Measurements from ENCODE around the gene ADGRB2.

The ADGRB2 gene

DNA sequence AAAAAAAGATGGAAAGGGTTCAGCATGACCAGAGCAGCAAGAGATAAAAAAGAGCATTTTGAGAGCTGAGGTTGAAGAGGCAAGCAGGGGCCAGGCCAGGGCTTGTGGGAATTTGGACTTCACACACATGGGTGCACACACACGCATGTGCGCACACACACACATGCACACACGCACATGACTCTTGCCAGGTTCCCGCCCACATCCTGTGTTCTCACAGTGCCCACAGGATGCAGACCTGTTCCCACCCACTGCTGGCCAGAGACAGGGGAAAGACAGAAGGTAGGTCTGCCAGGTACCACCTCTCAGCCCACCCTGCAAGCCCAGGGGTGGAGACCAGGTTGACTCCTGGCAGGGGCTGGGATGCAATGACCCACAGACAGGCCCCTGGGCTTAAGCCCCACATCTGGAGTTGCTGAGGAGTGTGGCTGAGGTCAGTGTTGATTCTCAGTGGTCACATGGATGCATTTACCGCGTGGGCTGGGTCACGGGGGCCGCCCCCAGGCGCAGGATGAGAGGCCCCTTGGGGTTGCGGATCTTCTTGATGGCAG, 64.7 kb downstream of the ADGRB2 start:
- no peak for DNase-seq

DNA sequence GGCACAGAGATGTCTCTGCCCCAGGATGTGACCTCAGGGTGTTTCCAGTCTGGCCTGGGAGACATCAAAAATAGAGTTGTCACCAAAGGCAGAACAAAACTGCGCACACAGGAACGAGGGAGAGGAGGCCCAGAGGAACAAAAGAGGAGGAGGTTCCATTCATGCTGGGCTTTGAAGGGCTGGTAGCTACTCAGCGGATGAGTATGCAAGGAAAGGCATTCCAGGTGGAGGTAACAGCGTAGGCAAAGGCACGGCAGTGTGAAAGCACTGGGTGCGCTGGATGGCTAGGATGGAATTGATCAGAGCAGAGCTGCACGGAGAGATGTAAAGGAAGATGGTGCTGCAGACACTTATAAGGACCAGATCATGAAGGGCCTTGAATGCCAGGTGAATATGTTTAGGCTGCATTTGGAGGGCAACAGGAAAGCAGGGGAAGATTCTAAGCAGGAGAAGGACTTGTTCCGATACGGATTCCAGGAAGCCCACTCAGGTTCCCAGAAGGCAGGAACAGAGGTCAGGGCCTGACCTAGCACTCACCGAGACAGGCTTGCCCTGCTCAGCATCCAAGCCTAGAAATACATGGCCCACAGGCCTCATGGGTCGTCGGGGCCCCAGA, 66.7 kb downstream of the ADGRB2 start:
- DNase-seq: no peak

DNA sequence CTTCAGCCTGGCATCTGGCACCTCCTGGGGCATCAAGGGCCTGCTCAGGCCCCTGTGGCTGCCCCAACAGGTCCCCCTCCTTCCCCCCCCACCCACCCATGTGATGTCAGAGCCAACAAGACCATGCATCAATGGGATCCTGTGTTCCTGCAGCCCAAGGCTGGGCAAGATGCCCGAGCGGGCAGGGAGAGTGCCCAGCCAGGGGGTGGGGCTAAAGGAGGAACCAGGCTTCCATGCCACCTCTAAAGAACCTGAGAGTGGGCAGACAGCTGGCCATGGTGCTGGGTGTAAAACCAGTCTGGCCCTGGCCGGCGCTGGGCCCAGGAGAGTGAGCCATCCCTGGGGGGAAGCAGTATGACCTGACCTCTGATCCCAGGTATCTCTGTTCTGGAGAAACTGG, 67.9 kb downstream of the ADGRB2 start:
- no peak for DNase-seq

DNA sequence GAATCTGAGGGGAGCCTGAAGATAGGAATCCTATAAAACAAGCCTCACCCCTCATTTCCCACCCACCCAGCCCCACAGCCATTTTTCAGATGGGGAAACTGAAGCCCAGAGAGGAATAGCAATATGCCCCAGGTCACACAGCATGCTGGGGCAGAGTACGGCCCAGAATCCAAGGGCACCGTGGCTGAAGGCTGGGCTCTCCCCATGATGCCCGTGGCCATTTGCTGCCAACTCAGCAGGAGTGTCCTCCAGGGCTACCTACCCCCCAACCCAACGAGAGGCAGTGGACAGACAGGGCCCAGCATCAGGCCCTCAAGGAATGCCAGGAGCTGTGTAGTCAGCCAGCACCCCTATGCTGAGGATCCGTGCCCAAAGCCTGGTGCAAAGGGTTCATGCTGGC, 68.8 kb downstream of the ADGRB2 start:
- DNase-seq: no peak

- no peak for DNase-seq
These were observed 69.2 kb downstream of the ADGRB2 start for GRCh38 chr1:31694964-31695313.

DNA sequence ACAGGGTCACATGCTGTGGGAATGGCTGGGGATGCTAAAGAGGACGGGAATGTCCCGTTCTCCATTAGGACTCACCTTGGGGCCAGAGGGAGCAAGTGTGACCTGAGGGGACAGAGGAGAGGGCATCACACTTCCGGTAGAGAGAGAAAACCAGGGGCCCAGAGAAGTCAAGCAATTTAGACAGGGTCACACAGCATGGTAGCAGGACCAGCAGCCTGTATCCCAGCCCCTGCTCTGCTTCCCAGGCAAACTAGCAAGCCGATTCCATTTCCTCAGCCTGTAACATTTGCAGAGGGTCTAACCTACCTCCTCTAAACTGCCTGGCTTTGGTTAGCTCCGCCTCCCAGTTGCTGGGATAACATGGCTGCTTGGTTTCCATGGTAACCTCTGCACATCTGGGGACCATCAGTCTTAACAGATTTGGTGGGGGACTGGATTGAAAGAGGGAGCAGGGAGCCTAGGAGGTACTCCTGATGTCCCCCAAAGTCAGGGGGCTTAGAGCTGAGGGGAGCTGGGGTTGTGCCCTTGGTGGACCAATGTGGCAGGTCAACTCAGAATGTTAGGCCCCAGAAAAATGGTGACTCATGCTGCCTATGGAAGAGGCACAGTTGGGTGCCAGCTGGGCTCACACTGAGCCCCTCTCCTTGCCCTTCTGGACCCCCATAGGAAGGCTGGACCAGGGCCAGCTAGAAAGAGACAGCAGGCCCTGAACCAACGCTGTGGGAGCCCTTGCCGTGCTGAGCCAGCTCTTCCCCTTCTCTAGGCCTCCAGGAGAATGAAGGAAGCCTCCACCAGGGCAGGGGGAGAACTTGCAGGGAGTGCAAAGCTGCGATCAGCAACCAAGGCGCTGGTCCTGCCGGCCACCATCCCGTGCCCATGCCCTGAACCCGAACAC, 69.8 kb downstream of the ADGRB2 start:
- peak; percentile 25 for DNase-seq

DNA sequence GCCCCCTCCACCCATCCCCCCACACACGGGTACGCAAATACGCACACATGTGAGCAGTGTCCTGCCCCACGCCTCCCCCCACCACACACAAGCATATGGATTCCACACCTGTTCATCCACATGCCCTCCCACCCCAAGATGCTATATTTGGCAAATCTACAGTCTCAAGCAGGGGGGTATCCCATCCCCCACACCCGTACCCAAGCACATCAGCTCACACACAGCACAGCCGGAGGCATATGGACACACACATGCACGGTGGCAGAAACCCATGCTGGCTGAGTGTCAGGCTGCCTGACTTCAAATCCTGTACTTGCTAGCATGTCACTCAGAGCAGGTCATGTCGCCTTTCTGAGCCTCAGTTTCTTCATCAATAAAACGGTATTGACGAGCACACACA, 70.9 kb downstream of the ADGRB2 start:
- DNase-seq: peak; percentile 91

DNA sequence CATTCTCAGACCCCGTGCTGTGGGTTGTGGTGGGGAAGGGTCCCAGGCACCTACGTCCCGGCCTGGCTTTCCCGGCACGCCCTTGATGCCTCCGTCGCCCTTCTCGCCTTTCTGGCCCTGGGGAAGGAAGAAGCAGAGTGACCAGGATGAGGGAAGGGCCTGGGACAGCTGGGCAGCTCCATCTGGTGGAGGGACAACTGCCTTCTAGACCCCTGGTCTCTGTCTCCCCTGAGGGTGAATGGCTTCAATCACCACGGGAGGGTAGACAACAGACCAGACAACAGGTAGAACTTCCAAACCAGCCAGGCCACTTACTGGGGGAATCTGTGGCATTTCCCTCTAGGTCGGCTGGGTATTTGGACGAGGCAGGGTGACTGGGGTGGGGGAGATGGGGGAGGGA, 72.2 kb downstream of the ADGRB2 start:
- DNase-seq: no peak

DNA sequence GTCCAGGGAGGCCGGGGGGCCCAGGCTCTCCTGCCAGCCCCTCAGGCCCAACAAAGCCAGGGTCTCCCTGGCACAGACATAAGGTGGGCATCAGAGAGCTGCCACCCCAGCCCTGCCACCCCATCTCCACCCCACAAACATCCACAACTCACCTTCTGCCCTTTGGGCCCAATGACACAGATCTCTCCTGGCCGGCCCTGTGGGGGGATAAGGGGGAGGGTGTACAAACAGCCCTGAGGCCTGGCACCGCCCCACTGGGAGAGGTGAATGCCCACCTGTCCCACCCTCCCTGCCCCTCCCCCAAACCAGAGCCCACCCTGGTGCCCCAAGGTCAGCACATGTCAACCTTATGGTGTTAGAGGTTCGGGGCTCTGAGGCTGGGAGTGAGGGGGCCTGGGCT, 72.7 kb downstream of the ADGRB2 start:
- no peak for DNase-seq

- no peak for DNase-seq
These were observed 73.2 kb downstream of the ADGRB2 start for GRCh38 chr1:31690921-31691320.

DNA sequence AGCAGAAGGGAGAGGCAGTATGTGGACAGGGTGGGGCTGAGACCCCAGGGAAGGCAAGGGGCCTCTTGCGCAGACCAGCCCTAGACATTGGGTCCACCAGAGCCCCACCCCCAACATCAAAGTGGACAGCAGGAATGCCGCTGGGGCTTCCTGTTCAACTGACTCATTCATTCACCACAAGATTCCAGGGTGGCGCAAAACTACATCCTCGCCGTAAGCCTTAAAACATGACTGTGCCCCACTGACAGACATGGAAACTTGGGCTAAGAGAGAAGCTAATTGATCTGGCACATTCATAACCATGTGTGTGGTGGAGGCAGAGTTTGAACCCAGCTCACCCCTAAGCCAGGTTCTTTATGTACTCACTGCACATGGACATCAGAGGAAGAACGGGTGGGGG, 74.3 kb downstream of the ADGRB2 start:
- DNase-seq: no peak

DNA sequence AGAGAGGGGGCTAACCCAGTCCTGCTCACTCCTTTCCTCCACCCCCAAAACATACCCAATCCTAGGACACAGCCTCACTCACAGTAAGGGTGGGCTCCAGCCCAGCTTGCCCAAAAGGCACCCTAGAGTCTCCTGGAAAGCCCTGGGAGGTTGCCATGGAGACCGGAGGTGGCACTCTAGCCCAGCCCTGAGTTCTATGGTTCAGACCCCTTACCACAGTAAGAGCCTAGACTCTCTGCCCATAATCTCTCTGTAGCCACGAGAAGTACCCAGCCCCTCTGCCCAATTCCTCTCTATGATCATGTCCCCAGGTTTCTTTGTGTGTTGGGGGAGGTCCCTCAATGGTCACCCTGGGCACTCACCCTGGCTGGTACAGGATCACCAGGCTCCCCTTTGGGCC, 74.8 kb downstream of the ADGRB2 start:
- DNase-seq: no peak

- DNase-seq: no peak
These were observed 75.8 kb downstream of the ADGRB2 start for GRCh38 chr1:31688233-31688918.

GRCh38 chr1:31687601-31688000, 76.5 kb downstream of the ADGRB2 start:
- no peak for DNase-seq

DNA sequence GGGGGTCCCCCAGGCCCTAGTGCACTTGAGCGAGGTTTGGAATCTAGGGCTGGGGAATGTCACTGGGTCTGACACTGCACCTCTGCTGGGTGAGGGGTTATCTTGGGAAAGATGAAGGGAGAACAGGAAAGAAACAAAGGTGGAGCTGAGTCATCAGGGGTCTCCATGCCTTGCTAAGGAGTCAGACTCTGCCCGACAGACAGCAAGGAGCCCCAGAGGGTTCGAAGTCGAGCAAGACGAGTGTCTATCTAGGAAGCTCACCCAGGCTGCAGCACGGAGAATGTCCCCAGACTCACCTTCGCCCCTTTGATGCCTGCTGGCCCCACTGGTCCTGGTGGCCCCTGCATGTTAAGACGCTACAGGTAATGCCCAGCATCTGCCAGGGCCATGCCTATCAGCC, 78.3 kb downstream of the ADGRB2 start:
- DNase-seq: no peak

GRCh38 chr1:31683997-31684396, 80.1 kb downstream of the ADGRB2 start:
- no peak for DNase-seq

DNA sequence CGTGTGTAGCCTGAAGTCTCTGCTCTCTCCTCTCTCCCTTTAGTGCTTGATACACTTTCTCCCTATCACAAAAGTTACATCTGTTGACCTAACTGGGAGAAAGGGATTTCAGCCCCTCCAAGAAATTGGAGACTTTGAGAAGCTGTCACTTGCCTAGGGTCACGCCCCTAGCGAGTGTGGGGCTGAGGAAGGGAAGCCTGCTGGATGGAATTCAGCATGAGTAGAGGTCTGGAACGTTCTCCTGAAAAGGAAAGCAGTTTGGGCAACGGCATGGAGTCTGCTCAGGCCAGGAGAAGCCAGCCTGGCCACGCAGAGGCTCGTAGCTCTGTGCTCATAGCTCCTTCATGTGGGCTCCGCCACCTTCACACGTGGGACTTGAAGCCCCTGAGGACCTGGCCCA, 82.7 kb downstream of the ADGRB2 start:
- no peak for DNase-seq

DNA sequence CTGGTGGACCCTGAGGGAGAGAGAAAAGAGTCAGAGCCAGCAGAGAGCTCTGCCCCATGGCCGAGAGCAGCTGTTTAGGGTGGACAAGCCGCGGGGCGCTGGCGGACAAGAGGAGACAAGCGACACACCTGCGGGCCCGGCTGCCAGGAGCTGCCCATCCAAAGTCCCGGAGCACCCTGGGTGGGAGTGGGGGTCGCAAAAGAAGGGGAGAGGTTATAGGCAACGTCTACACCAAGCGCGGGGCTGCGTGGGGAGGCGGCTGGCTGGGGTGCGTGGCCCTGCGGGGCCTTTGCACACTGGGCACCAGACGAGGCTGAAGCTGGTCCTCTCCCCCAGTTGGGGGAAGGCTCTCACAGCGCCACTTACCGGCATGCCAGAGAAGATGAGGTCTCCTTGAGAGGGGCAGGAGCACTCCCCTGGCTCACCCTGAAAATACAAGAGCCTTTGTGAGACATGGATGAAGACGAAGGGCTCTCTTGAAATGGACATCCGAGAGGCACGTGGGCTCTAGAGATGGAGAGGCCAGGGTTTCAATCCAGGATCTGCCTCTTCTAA, 84.4 kb downstream of the ADGRB2 start:
- no peak for DNase-seq

DNA sequence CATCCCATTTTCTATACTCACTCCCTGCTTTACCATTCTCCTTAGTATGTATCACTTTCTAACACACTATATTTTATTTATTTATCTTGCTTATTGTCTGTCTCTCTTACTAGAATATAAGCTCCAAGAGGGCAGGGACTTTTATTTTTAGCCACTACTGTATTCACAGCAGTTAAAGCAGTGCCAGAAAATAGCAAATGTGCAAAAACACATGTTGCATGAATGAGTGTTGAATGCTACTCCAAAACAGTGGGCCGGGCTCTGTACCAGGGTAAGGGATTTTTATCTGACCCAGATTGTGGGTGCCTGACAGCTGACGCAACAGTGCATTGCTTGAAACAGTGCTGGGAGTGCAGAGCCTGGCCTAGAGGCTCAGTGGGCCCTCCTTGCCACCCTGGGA, 85.0 kb downstream of the ADGRB2 start:
- DNase-seq: no peak

DNA sequence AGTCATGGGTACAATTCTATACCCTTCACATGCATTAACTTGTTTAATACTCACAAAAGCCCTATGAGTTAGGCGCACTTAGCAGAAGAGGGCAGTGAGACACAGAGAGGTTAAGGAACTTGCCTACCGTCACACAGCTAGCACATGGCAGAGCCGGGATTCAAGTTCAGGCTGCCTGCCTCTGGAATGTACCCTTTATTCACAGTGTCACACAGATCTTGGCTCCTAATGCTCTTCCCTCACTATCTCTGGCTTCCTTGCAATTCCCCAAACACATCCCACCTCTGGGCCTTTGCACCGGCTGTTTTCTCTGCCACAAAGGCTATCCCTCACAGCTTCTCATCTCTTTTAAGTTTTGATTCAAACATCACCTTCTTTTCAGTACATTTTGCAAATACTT, 85.5 kb downstream of the ADGRB2 start:
- DNase-seq: no peak

- no peak for DNase-seq
These were observed 86.2 kb downstream of the ADGRB2 start for GRCh38 chr1:31677949-31678348.

DNA sequence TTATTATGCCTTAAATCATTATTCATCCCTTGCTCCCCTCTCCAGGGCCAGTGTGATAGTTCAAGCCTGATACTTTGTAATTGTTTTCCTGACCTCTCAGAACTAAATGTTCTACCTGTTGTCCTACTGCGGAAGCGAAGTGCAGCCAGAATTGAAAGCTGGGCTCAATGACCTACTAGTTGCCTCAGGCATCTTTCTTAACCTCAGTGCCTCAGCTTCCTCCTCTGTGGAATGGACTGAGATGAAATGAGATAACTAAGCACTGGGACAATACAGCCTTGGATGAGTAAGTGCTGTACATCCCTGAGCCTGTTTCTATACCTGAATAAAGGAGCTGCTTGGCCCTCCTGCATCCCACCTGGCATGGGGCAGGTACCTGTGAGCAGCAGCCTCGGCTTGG, 86.7 kb downstream of the ADGRB2 start:
- no peak for DNase-seq
